Measurements from ENCODE around the gene FADS1.

The FADS1 gene

DNA sequence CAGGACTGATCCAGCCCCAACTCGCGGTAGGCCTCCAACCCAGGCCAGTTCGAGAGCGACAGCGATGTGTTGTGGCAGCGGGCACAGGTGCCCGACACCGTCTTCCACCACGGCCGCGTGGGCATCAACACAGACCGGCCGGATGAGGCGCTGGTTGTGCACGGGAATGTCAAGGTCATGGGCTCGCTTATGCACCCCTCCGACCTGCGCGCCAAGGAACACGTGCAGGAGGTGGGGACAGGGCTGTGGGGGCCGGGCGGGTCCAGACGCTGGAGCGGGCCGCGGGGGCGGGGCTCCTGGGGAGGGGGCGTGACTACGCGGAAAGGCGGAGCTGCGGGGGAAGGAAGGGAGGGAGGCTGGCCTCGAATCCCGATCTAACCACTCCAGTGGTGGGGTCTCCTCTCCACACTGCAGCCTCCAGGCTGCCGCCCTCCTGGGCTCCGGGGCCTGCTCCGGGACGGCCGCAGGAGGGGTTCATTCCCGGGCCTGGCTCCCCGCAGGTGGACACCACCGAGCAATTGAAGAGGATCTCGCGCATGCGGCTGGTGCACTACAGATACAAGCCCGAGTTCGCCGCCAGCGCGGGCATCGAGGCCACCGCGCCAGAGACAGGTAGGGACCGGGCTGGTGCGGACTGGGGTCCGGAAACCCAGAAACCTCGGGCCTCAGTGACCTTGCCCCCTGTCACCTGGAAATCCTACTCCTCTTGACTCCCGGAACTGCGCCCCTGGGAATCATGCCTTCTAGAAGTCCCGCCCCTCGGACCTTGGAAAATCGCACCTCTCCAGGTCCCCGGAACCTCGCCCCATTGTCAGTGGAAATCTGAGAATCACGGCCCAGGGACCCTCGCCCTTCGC, 39.3 kb downstream of the FADS1 start:
- Histone ChIP-seq H3K36me3 (ENCODE audit: insufficient read depth, low read length) (no peaks in the 10 kb centered on the region), H3K4me1 (ENCODE audit: insufficient read depth, low read length) (no peaks in the 10 kb centered on the region), H3K9me3 (ENCODE audit: low read length) (no peaks in the 10 kb centered on the region), H3K27ac (ENCODE audit: low read depth, low read length) (no peak overlapping the region), H3K27me3 (ENCODE audit: control insufficient read depth in 1 of 2, insufficient read depth in 2 of 2, low read length in 2 of 2) (no peaks in the 10 kb centered on the region), H3K4me3 (ENCODE audit: low read depth in 1 of 2, low read length in 2 of 2) (no peak overlapping the region), H3K9ac (ENCODE audit: low read length) (no peak overlapping the region)

DNA sequence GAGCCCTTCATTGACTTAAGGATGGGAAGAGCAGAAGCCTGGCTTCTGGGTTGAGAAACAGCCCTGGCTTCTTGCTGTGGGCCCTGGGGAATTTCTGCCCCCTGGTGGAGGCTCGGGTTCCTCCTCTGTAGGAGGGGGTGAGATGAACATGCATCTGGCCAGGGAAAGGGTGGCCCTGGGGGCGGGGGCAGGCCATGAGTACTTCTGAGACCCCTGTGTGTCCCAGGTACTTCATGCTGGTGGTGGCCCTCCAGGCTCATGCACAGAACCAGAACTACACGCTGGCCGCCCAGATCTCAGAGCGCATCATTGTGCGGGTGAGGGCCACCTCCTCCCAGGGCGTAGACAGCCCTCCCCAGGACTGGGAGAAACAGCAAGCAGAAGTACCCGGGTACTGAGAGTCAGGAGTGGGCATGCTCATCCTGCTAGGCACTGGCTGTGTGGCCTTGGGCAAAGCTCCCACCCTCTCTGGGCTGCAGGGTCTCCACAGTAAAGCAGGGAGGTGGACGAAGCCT, 40.2 kb downstream of the FADS1 start:
- H3K9ac ChIP-seq (ENCODE audit: low read length), result no peak overlapping the region
- H3K4me3 ChIP-seq (ENCODE audit: low read depth in 1 of 2, low read length in 2 of 2), result no peak overlapping the region
- no peaks in the 10 kb centered on the region for H3K9me3 ChIP-seq (ENCODE audit: low read length)
- H3K27me3 ChIP-seq (ENCODE audit: control insufficient read depth in 1 of 2, insufficient read depth in 2 of 2, low read length in 2 of 2), result no peaks in the 10 kb centered on the region
- H3K36me3 ChIP-seq (ENCODE audit: insufficient read depth, low read length), result no peaks in the 10 kb centered on the region
- no peaks in the 10 kb centered on the region for H3K4me1 ChIP-seq (ENCODE audit: insufficient read depth, low read length)
- no peak overlapping the region for H3K27ac ChIP-seq (ENCODE audit: low read depth, low read length)

DNA sequence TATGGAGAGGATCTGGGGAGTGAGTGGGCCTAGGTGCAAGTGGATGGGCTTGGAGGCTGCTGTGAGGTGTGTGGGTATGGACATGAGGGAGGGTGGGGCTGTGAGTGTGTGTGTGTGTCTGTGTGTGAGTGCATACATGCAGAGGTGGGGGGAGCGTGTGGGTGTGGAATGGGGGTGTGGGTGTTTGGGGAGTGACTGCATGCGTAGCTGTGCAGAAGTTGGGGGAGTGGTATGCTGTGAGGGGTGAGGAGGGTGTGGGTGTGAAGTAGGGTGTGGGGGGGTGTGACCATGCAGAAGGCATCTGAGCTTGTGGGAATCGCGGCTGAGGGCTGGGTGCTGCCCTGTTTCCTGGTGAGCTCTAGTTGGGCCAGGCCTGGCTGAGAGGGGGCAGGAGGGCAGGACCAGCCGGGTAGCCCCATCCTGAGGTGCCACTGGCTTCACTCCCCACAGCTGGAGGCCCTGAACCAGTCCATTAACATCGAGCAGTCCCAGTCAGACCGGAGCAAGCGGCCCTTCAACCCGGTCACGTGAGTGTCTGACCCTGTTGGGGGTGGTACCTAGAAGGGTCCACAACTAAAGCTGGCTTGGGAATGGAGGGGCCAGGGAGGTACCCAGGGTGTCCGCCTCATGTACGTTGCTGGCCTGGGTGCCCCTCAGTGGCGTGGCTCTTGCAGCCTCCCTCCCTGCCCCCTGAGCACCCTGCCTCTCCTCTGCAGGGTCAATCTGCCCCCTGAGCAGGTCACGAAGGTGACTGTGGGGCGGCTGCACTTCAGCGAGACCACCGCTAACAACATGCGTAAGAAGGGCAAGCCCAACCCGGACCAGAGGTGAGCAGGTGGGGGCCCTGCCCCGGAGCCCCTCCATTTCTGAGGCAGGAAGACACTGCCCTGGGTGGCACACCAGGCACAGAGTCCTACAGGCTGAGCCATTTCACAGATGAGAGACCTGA, 40.9 kb downstream of the FADS1 start:
- Histone ChIP-seq H3K36me3 (ENCODE audit: insufficient read depth, low read length) (no peaks in the 10 kb centered on the region), H3K9ac (ENCODE audit: low read length) (no peak overlapping the region), H3K27ac (ENCODE audit: low read depth, low read length) (no peak overlapping the region), H3K27me3 (ENCODE audit: control insufficient read depth in 1 of 2, insufficient read depth in 2 of 2, low read length in 2 of 2) (no peaks in the 10 kb centered on the region), H3K4me3 (ENCODE audit: low read depth in 1 of 2, low read length in 2 of 2) (no peak overlapping the region), H3K9me3 (ENCODE audit: low read length) (no peaks in the 10 kb centered on the region), H3K4me1 (ENCODE audit: insufficient read depth, low read length) (no peaks in the 10 kb centered on the region)

DNA sequence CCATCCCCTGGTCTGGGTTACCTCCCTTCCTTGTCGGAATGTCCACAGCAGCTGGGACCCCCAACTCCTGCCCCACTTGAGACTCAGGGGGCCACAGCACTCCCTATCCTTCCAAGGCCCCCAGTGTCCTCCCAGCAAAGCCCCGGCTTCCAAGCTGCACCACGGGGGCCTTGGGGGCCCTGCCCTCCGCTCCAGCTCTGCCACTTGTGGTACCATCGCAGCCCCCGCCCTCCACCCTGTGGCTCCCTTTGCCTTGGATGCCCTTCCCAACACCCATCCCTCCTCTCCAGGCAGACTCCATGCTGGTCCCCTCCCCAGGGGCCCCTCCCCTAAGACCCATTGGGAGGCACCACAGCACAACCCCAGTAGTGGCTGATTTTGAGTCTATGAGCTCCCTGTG, 41.7 kb downstream of the FADS1 start:
- Histone ChIP-seq H3K4me3 (ENCODE audit: low read depth in 1 of 2, low read length in 2 of 2) (no peak overlapping the region), H3K9me3 (ENCODE audit: low read length) (no peaks in the 10 kb centered on the region), H3K36me3 (ENCODE audit: insufficient read depth, low read length) (no peaks in the 10 kb centered on the region), H3K4me1 (ENCODE audit: insufficient read depth, low read length) (no peaks in the 10 kb centered on the region), H3K27me3 (ENCODE audit: control insufficient read depth in 1 of 2, insufficient read depth in 2 of 2, low read length in 2 of 2) (no peaks in the 10 kb centered on the region), H3K9ac (ENCODE audit: low read length) (no peak overlapping the region), H3K27ac (ENCODE audit: low read depth, low read length) (no peak overlapping the region)

DNA sequence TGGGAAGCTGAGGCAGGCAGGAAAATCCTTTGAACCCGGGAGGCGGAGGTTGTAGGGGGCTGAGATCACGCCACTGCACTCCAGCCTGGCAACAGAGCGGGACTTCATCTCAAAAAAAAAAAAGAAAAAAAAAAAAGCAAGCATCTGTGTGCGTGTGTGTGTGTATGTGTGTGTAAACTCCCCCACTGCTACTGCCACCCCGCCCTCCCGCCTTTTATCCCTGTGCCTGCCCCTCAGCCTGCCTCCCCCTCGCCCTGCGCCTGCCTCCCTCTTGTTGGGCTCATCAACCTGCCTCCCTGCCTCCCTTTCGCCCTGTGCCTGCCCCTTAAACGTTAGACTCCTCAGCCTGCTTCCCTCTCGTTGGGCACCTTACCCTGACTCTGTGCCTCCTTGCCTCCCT, 42.4 kb downstream of the FADS1 start:
- Histone ChIP-seq H3K9ac (ENCODE audit: low read length) (no peak overlapping the region), H3K27me3 (ENCODE audit: control insufficient read depth in 1 of 2, insufficient read depth in 2 of 2, low read length in 2 of 2) (peaks cover 0 to 3% of the 10 kb centered on the region in 2 donors), H3K36me3 (ENCODE audit: insufficient read depth, low read length) (no peaks in the 10 kb centered on the region), H3K27ac (ENCODE audit: low read depth, low read length) (no peak overlapping the region), H3K4me3 (ENCODE audit: low read depth in 1 of 2, low read length in 2 of 2) (no peak overlapping the region), H3K4me1 (ENCODE audit: insufficient read depth, low read length) (no peaks in the 10 kb centered on the region), H3K9me3 (ENCODE audit: low read length) (no peaks in the 10 kb centered on the region)

DNA sequence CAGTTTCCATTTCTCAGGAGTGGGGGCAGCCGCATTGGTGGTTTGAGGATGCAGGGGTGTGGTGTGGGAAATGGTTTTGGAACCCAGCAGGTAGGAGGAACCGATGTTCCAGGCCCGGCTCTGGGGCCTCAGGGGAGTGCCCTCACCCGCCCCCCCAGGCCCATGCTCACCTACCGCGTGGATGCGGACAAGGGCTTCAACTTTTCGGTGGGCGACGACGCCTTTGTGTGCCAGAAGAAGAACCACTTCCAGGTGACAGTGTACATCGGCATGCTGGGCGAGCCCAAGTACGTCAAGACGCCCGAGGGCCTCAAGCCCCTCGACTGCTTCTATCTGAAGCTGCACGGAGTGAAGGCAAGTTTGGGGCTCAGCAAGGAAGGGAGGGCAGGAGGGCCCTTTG, 43.0 kb downstream of the FADS1 start:
- H3K36me3 ChIP-seq (ENCODE audit: insufficient read depth, low read length), result no peaks in the 10 kb centered on the region
- peaks cover 0 to 3% of the 10 kb centered on the region in 2 donors for H3K27me3 ChIP-seq (ENCODE audit: control insufficient read depth in 1 of 2, insufficient read depth in 2 of 2, low read length in 2 of 2)
- no peak overlapping the region for H3K27ac ChIP-seq (ENCODE audit: low read depth, low read length)
- H3K9me3 ChIP-seq (ENCODE audit: low read length), result no peaks in the 10 kb centered on the region
- no peak overlapping the region for H3K9ac ChIP-seq (ENCODE audit: low read length)
- H3K4me3 ChIP-seq (ENCODE audit: low read depth in 1 of 2, low read length in 2 of 2), result no peak overlapping the region
- H3K4me1 ChIP-seq (ENCODE audit: insufficient read depth, low read length), result no peaks in the 10 kb centered on the region

DNA sequence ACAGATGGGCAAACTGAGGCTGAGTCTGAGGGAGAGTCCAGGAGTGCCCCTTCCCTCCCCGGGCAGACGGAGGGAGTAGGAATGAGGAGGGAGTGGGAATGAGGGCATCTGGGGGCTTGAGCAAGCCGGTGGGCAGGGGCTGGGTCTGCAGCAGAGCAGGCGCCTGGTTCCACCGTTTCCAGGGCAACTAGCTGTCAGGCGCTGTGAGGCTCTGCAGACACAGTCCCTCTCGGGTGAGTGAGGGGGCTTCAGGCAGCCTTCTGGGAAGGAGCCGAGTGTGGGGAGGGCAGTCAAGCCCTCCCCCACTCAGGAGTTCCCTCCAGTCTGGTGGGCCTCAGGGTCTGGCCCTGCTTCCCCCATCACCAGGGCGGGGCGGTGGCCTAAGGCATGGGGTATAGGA, 43.4 kb downstream of the FADS1 start:
- H3K4me1 ChIP-seq (ENCODE audit: insufficient read depth, low read length), result no peaks in the 10 kb centered on the region
- no peak overlapping the region for H3K27ac ChIP-seq (ENCODE audit: low read depth, low read length)
- no peaks in the 10 kb centered on the region for H3K36me3 ChIP-seq (ENCODE audit: insufficient read depth, low read length)
- H3K9me3 ChIP-seq (ENCODE audit: low read length), result no peaks in the 10 kb centered on the region
- no peak overlapping the region for H3K4me3 ChIP-seq (ENCODE audit: low read depth in 1 of 2, low read length in 2 of 2)
- H3K27me3 ChIP-seq (ENCODE audit: control insufficient read depth in 1 of 2, insufficient read depth in 2 of 2, low read length in 2 of 2), result peaks cover 0 to 3% of the 10 kb centered on the region in 2 donors
- no peak overlapping the region for H3K9ac ChIP-seq (ENCODE audit: low read length)

DNA sequence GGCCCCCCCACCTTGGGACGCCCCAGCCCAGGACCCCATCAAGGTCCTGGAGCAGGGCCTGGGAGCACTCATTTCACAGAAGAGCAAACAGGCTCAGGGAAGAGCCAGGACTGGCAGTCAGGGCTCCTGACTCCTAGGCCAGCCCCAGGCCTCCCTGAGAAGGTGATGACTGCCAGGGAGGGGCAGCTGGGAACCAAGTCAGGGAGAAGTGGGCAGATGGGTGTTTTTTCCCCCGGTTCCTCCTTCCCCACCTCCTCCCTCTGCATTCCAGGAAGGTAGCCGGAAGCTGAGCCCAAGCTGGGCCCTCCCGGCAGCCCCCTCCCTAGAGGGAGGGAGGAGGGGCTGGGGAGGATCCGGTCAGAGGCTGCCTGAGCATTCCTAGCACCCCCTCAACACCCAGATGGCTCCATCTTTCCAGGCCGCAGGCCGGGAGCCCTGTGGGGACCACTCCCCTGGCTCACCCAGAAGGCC, 44.8 kb downstream of the FADS1 start:
- Histone ChIP-seq H3K27me3 (ENCODE audit: control insufficient read depth in 1 of 2, insufficient read depth in 2 of 2, low read length in 2 of 2) (peaks cover 0 to 3% of the 10 kb centered on the region in 2 donors), H3K4me1 (ENCODE audit: insufficient read depth, low read length) (no peaks in the 10 kb centered on the region), H3K27ac (ENCODE audit: low read depth, low read length) (no peak overlapping the region), H3K36me3 (ENCODE audit: insufficient read depth, low read length) (no peaks in the 10 kb centered on the region), H3K9ac (ENCODE audit: low read length) (no peak overlapping the region), H3K9me3 (ENCODE audit: low read length) (no peaks in the 10 kb centered on the region), H3K4me3 (ENCODE audit: low read depth in 1 of 2, low read length in 2 of 2) (no peak overlapping the region)

DNA sequence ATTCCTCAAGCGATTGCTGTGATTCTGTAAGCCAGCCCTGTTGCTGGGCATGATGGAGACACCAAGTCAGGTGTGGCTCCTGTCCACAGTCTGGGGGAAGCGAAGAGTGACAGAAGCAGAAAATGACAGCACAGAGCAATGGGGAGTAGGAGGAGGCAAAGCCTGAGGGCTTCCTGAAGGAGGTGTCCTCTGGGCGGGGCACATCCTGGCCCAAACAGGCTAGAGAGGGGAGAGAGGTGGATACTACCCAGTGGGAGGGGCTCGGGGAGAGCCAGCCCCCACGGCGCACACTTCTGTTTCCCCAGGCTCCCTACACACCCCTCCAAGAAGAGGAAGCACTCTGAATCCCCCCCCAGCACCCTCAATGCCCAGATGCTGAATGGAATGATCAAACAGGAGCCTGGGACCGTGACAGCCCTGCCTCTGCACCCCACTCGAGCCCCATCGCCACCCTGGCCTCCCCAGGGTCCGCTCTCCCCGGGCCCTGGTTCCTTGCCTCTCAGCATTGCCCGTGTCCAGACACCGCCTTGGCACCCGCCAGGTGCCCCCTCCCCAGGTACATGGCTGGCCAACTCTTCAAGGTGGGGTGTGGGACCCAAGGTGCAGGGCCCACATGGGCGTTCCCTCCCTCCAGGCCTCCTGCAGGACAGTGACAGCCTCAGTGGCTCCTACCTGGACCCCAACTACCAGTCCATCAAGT, 45.5 kb downstream of the FADS1 start:
- Histone ChIP-seq H3K36me3 (ENCODE audit: insufficient read depth, low read length) (no peaks in the 10 kb centered on the region), H3K4me3 (ENCODE audit: low read depth in 1 of 2, low read length in 2 of 2) (no peak overlapping the region), H3K9ac (ENCODE audit: low read length) (no peak overlapping the region), H3K9me3 (ENCODE audit: low read length) (no peaks in the 10 kb centered on the region), H3K27me3 (ENCODE audit: control insufficient read depth in 1 of 2, insufficient read depth in 2 of 2, low read length in 2 of 2) (peaks cover 0 to 3% of the 10 kb centered on the region in 2 donors), H3K27ac (ENCODE audit: low read depth, low read length) (no peak overlapping the region), H3K4me1 (ENCODE audit: insufficient read depth, low read length) (no peaks in the 10 kb centered on the region)

DNA sequence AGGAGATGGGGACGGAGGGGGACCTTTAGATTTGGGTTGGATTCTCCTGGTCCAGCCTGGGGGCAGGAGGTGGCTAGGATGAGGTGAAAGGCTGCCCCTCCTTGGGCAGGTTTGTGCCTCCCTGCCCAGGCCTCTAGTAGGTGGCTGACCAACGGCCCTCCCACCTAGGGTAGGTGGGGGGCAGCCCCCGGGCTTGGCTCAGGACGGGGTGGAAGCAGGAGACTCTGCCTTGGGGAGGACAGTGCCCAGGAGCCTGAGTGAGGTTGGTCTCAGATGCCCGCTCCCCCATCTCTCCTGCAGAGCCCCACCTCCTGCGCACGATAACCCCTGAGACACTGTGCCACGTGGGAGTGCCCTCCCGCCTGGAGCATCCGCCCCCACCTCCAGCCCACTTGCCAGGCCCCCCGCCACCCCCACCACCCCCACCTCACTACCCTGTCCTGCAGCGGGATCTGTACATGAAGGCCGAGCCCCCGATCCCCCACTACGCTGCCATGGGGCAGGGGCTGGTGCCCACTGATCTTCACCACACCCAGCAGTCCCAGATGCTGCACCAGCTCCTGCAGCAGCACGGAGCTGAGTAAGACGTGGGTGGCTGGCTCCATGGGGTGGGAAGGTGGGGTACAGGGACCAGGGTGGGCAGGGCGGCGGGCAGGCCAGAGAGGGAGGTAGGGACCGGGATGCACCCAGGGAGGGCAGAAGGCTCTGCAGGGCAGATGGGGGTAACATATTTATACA, 46.7 kb downstream of the FADS1 start:
- Histone ChIP-seq H3K27ac (ENCODE audit: low read depth, low read length) (no peak overlapping the region), H3K27me3 (ENCODE audit: control insufficient read depth in 1 of 2, insufficient read depth in 2 of 2, low read length in 2 of 2) (peaks cover 0 to 3% of the 10 kb centered on the region in 2 donors), H3K4me3 (ENCODE audit: low read depth in 1 of 2, low read length in 2 of 2) (no peak overlapping the region), H3K4me1 (ENCODE audit: insufficient read depth, low read length) (no peaks in the 10 kb centered on the region), H3K36me3 (ENCODE audit: insufficient read depth, low read length) (no peaks in the 10 kb centered on the region), H3K9me3 (ENCODE audit: low read length) (no peaks in the 10 kb centered on the region), H3K9ac (ENCODE audit: low read length) (no peak overlapping the region)

All from muscle layer of colon (tissue), 2 donors.